ENCODE data around the gene AGPS. TPM values are rescaled to one million over a fixed set of nuclear protein-coding genes. Genes with fewer than 3 reads are reported as not detected.

The AGPS gene
- total RNA-seq, 4 donors from 2014 or later, result 20.2 to 34.0 (median 25.5) TPM

- WGBS, 2 donors, result 46 to 68% methylated on average over 2 of the region's 2 CpGs
- DNase-seq, result no peak
- H3K9me3 ChIP-seq, result no peaks in the 10 kb centered on the region
- intact Hi-C loops (cut with DNase I), result no loop called here
- H3K27me3 ChIP-seq, result no peaks in the 10 kb centered on the region
- no peak for TF ChIP-seq CTCF (IDR thresholded peaks at IDR 0.05)
- H3K4me3 ChIP-seq, result no peak overlapping the region
- no peak overlapping the region for H3K27ac ChIP-seq
- no peaks in the 10 kb centered on the region for H3K36me3 ChIP-seq
- H3K4me1 ChIP-seq, result no peaks in the 10 kb centered on the region
Measured at GRCh38 chr2:177572236-177572671, 179.7 kb downstream of the AGPS start.

- H3K27ac ChIP-seq, result no peak overlapping the region
Measured at GRCh38 chr2:177573120-177573519, 180.5 kb downstream of the AGPS start.

GRCh38 chr2:177574356-177574755, 181.8 kb downstream of the AGPS start:
- Histone ChIP-seq H3K36me3 (no peaks in the 10 kb centered on the region), H3K27ac (no peak overlapping the region), H3K9me3 (no peaks in the 10 kb centered on the region), H3K4me1 (no peaks in the 10 kb centered on the region), H3K27me3 (no peaks in the 10 kb centered on the region), H3K4me3 (no peak overlapping the region)
- intact Hi-C loops (cut with DNase I), result no loop called here
- WGBS, 2 donors, result 84 to 87% methylated on average over 7 of the region's 7 CpGs
- no peak for DNase-seq
- TF ChIP-seq CTCF (IDR thresholded peaks at IDR 0.05), result no peak
- no peak for TF ChIP-seq POLR2A (IDR thresholded peaks at IDR 0.05)

More at GRCh38 chr2:177573120-177573519, 180.5 kb downstream of the AGPS start:
- no peaks in the 10 kb centered on the region for H3K9me3 ChIP-seq
- H3K4me3 ChIP-seq, result no peak overlapping the region
- H3K27me3 ChIP-seq, result no peaks in the 10 kb centered on the region
- no peak for DNase-seq
- H3K4me1 ChIP-seq, result no peaks in the 10 kb centered on the region
- 35 to 50% methylated on average over 3 of the region's 3 CpGs for WGBS, 2 donors
- no peaks in the 10 kb centered on the region for H3K36me3 ChIP-seq
- intact Hi-C loops (cut with DNase I), result no loop called here
- no peak for TF ChIP-seq POLR2A (IDR thresholded peaks at IDR 0.05)

GRCh38 chr2:177575358-177575757, 182.8 kb downstream of the AGPS start:
- H3K36me3 ChIP-seq, result no peaks in the 10 kb centered on the region
- DNase-seq, result no peak
- TF ChIP-seq CTCF (IDR thresholded peaks at IDR 0.05), result no peak
- no peak for TF ChIP-seq POLR2A (IDR thresholded peaks at IDR 0.05)
- intact Hi-C loops (cut with DNase I), result no loop called here
- no peaks in the 10 kb centered on the region for H3K27me3 ChIP-seq
- no peak overlapping the region for H3K4me3 ChIP-seq
- no peaks in the 10 kb centered on the region for H3K9me3 ChIP-seq
- 88 to 96% methylated on average over 2 of the region's 2 CpGs for WGBS, 2 donors
- H3K27ac ChIP-seq, result no peak overlapping the region
- H3K4me1 ChIP-seq, result no peaks in the 10 kb centered on the region

GRCh38 chr2:177577075-177577474, 184.5 kb downstream of the AGPS start:
- H3K27ac ChIP-seq, result no peak overlapping the region
- H3K4me1 ChIP-seq, result no peaks in the 10 kb centered on the region
- no peaks in the 10 kb centered on the region for H3K36me3 ChIP-seq
- no peak for DNase-seq
- no peak overlapping the region for H3K4me3 ChIP-seq
- no peaks in the 10 kb centered on the region for H3K27me3 ChIP-seq
- intact Hi-C loops (cut with DNase I), result no loop called here
- WGBS, 2 donors, result 79 to 86% methylated on average over 1 of the region's 1 CpG
- no peaks in the 10 kb centered on the region for H3K9me3 ChIP-seq
- no peak for TF ChIP-seq CTCF (IDR thresholded peaks at IDR 0.05)
- TF ChIP-seq POLR2A (IDR thresholded peaks at IDR 0.05), result no peak

GRCh38 chr2:177578454-177578853, 185.9 kb downstream of the AGPS start:
- H3K27me3 ChIP-seq, result no peaks in the 10 kb centered on the region
- H3K9me3 ChIP-seq, result no peaks in the 10 kb centered on the region
- TF ChIP-seq POLR2A (IDR thresholded peaks at IDR 0.05), result no peak
- TF ChIP-seq CTCF (IDR thresholded peaks at IDR 0.05), result no peak
- H3K4me3 ChIP-seq, result no peak overlapping the region
- H3K4me1 ChIP-seq, result no peaks in the 10 kb centered on the region
- no peak overlapping the region for H3K27ac ChIP-seq
- H3K36me3 ChIP-seq, result no peaks in the 10 kb centered on the region
- intact Hi-C loops (cut with DNase I), result no loop called here
- WGBS, 2 donors, result 75 to 89% methylated on average over 3 of the region's 3 CpGs
- no peak for DNase-seq
